HUES6 (cell line): ENCODE data around the gene ABHD13.

ENCODE experiments used
- H3K27ac ChIP-seq: 2 replicates; pipeline ENCODE4 v1.7.0; 2013; ENCODE audit warnings: low read depth, mild to moderate bottlenecking, low read length, inconsistent platforms
- H3K27me3 ChIP-seq: 2 replicates; pipeline ENCODE4 v1.6.1; 2013; ENCODE audit warnings: low read length; ENCODE audit not compliant: control insufficient read depth, insufficient read depth
- H3K36me3 ChIP-seq: 2 replicates; pipeline ENCODE4 v1.6.1; 2013; ENCODE audit warnings: low read length; ENCODE audit not compliant: control insufficient read depth, insufficient read depth
- H3K4me1 ChIP-seq: 2 replicates; pipeline ENCODE4 v1.6.1; 2013; ENCODE audit warnings: low read length; ENCODE audit not compliant: control insufficient read depth, insufficient read depth
- H3K4me3 ChIP-seq: 2 replicates; pipeline ENCODE4 v1.5.1; 2013; ENCODE audit warnings: low read depth, low read length
- H3K9ac ChIP-seq: one replicate; pipeline ENCODE4 v1.6.1; 2013; ENCODE audit warnings: mild to moderate bottlenecking, low read length
- H3K9me3 ChIP-seq: 2 replicates; pipeline ENCODE4 v1.6.1; 2013; ENCODE audit warnings: low read depth, low read length; ENCODE audit not compliant: control insufficient read depth, insufficient read depth

The ABHD13 gene

DNA sequence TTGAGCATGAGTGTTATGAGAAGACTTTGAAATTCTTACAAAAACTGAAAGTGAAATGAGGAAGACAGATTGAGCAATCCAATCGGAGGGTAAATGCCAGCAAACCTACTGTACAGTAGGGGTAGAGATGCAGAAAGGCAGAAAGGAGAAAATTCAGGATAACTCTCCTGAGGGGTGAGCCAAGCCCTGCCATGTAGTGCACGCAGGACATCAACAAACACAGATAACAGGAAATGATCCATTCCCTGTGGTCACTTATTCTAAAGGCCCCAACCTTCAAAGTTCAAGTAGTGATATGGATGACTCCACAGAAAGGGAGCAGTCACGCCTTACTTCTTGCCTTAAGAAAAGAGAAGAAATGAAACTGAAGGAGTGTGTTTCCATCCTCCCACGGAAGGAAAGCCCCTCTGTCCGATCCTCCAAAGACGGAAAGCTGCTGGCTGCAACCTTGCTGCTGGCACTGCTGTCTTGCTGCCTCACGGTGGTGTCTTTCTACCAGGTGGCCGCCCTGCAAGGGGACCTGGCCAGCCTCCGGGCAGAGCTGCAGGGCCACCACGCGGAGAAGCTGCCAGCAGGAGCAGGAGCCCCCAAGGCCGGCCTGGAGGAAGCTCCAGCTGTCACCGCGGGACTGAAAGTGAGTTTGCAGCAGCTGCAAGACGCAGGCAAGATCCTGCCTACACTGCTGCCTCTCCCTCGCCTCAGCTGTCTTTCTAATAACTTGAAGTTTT is 51.6 kb downstream of the ABHD13 start, which contains the start of gene TNFSF13B:
Gene TNFSF13B, plus strand, starts transcription at position 118 of the 728 bp plus-strand sequence. Its CDS starts 178 bp downstream, at position 296.
- Histone ChIP-seq H3K9me3 (no peaks in the 10 kb centered on the region), H3K27me3 (no peaks in the 10 kb centered on the region), H3K4me3 (no peak within 1 kb of the TSS), H3K4me1 (no peaks in the 10 kb centered on the region; the same call in 1 of the 2 replicates), H3K27ac (no peak within 1 kb of the TSS), H3K36me3 (no peaks in the 10 kb centered on the region), H3K9ac (no peak within 1 kb of the TSS)

DNA sequence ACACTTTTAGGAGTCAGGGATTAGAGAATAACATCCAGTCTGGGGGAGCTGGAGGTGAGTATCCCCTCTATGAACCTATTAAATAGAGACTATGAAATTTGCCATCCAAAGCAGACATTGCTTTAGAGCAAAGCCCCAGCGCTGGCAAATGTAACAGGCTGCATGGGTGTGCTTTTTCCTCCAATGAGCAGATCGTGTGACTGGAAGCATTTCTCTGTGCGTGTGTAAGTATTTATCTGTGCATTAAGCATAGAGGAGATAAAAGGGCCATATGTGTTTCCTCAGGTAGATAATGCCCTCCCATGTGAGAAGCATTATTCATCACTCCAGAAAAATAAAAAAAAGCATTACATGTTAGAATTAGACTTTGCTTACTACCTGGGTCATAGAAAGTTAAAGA is 52.2 kb downstream of the ABHD13 start:
- H3K9ac ChIP-seq: no peak overlapping the region
- H3K4me3 ChIP-seq: no peak overlapping the region
- no peaks in the 10 kb centered on the region; the same call in 1 of the 2 replicates for H3K4me1 ChIP-seq
- no peak overlapping the region for H3K27ac ChIP-seq
- no peaks in the 10 kb centered on the region for H3K9me3 ChIP-seq
- no peaks in the 10 kb centered on the region for H3K27me3 ChIP-seq
- no peaks in the 10 kb centered on the region for H3K36me3 ChIP-seq

DNA sequence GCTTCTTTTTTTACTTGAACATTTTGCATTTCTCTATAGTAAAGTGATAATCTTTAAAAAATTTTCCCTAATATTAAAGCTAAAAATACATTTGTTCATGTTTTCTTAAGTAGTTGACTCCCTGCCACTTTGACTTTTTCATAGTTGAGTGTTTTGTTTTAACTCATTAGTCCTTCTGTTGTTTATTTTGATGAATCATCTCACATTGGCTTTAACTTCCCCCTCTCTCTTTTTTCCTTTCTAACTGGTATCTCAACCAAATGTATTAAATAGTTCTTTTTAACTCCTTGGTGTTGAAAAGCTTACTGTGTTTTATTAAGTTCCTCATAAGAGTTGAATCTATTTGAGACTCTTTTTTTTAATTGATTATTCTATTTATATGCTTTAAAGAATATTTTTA is 54.1 kb downstream of the ABHD13 start:
- Histone ChIP-seq H3K27me3 (no peaks in the 10 kb centered on the region), H3K4me1 (no peaks in the 10 kb centered on the region; the same call in 1 of the 2 replicates), H3K36me3 (no peaks in the 10 kb centered on the region), H3K9me3 (no peaks in the 10 kb centered on the region), H3K27ac (no peak overlapping the region), H3K9ac (no peak overlapping the region), H3K4me3 (no peak overlapping the region)

DNA sequence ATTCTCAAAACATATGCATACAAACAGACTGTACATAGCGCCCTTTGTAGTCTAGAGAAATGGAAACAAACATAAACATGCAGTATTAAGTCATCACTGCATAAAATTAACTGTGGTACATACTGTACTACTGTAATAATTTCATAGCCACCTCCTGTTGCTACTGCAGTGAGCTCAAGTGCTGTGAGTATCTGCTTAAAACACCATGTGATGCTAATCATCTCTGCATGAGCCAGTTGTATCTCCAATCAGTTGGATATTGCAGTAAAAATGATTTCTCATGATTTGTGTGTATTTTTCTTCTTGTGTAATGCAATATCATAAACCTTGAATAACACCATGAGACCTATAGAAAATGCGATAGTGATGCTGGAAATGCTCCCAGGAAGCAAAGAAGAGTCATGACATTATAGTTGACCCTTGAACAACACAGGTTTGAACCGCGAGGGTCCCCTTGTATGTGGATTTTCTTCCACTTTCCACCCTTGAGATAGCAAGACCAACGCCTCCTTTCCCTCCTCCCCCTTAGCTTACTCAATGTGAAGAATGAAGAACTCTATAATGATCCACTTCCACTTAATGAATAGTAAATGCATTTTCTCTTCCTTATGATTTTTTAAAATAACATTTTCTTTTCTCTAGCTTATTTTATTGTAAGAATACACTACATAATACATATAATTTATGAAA is 55.4 kb downstream of the ABHD13 start:
- Histone ChIP-seq H3K4me3 (no peak overlapping the region), H3K9ac (no peak overlapping the region), H3K27ac (no peak overlapping the region), H3K36me3 (no peaks in the 10 kb centered on the region), H3K9me3 (no peaks in the 10 kb centered on the region), H3K27me3 (no peaks in the 10 kb centered on the region), H3K4me1 (no peaks in the 10 kb centered on the region; the same call in 1 of the 2 replicates)

DNA sequence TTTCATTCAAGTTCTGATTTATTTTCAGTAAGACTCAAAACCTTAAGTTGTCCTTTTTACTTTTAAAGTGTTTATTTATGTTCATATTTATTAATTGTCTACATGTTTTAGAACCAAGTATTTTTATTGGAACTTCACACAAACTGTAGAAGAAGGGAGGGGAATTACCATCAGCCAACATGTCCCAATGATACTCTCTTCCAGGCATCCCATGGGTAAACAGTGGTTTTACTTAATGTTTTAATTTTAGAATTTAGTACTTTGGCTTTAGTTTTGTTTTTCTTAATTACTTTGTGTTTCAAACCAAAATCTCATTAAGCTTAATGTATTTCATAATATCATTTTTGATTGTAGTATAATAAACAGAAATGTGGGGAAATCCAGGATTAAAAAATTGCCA is 56.5 kb downstream of the ABHD13 start:
- H3K27ac ChIP-seq: no peak overlapping the region
- H3K9me3 ChIP-seq: no peaks in the 10 kb centered on the region
- H3K27me3 ChIP-seq: no peaks in the 10 kb centered on the region
- no peak overlapping the region for H3K4me3 ChIP-seq
- H3K4me1 ChIP-seq: no peaks in the 10 kb centered on the region; the same call in 1 of the 2 replicates
- H3K9ac ChIP-seq: no peak overlapping the region
- H3K36me3 ChIP-seq: no peaks in the 10 kb centered on the region

DNA sequence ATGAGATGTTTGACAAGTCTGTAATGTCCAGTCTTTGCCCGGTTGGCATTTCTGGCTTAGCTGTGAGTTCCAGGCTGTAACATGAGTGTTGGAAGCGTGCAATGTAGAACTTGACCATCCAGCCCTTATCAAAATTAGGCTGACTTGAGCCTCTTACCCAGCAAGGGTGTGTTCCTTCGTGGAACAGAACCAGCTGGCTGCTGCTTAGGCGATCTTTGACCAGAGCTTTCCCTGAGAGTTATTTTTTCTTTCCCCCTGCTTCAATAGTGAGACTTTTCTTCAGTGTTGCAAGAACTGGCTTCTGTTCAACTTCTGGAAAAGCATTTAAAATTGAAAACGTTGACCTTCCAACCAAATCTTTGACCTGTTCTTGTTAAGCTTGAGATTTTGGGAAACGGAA is 57.9 kb downstream of the ABHD13 start:
- no peaks in the 10 kb centered on the region for H3K27me3 ChIP-seq
- H3K4me3 ChIP-seq: no peak overlapping the region
- no peaks in the 10 kb centered on the region for H3K4me1 ChIP-seq
- no peak overlapping the region for H3K27ac ChIP-seq
- H3K9ac ChIP-seq: no peak overlapping the region
- H3K9me3 ChIP-seq: no peaks in the 10 kb centered on the region
- no peaks in the 10 kb centered on the region for H3K36me3 ChIP-seq

DNA sequence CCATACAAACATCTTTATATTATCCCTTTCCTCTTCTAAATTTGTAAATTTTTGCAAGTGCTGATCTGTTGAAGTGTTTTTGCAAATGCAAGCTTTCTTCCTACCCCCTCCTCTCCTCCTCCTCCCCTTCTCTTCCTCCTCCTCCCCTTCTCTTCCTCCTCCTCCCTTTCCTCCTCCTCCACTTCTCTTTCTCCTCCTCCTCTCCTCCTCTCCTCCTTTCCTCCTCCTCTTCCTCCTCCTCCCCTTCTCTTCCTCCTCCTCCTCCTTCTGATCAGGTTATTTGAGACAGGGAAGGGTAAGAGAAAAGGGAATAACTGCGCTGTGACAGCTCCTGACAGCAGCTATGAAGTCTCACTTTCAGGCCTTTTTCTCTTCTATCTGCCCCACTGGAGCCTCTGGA is 60.3 kb downstream of the ABHD13 start:
- Histone ChIP-seq H3K9ac (no peak overlapping the region), H3K27me3 (no peaks in the 10 kb centered on the region), H3K4me3 (no peak overlapping the region), H3K4me1 (no peaks in the 10 kb centered on the region; the same call in 1 of the 2 replicates), H3K36me3 (no peaks in the 10 kb centered on the region), H3K9me3 (no peaks in the 10 kb centered on the region), H3K27ac (no peak overlapping the region)

DNA sequence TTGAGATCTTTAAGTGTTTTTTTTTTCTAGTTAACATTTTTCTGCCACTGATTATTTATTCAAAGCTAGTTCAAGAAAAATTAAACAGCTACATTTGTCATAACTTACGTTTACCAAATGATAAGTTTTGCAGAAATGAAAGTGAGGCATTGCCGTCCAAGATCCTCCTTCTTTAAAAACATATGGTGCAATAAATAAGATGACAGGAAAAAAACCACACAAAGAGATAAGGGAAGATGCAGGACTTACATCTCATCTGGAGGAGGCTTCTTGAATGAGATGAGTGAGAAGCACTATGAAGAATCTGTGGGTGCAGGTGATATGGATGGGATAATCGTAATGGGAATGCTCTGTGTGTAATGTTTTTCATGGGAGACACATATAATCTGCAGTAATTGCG is 63.7 kb downstream of the ABHD13 start:
- H3K36me3 ChIP-seq: no peaks in the 10 kb centered on the region
- no peak overlapping the region for H3K9ac ChIP-seq
- H3K9me3 ChIP-seq: no peaks in the 10 kb centered on the region
- H3K27ac ChIP-seq: no peak overlapping the region
- no peaks in the 10 kb centered on the region; the same call in 1 of the 2 replicates for H3K4me1 ChIP-seq
- H3K27me3 ChIP-seq: no peaks in the 10 kb centered on the region
- no peak overlapping the region for H3K4me3 ChIP-seq

DNA sequence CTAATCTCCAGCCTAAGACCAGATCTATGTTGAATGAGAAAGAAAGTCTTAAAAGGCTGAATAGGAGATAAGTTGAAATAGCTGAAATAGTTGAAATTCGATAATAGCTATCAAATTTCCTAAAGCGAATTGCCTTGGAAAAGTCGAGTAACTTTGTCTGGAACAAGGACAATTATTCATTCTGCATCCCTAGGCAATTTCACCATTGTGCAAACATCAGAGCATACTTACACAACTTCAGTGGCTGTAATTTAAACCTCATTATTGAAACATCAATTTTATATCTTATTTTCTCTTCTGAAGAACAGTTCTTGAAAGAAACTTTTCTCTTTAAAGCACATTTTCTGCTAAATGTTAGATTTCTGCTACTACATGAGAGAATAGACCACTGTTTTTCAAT is 64.9 kb downstream of the ABHD13 start:
- Histone ChIP-seq H3K4me1 (no peaks in the 10 kb centered on the region; the same call in 1 of the 2 replicates), H3K27me3 (no peaks in the 10 kb centered on the region), H3K27ac (no peak overlapping the region), H3K9me3 (no peaks in the 10 kb centered on the region), H3K36me3 (no peaks in the 10 kb centered on the region), H3K9ac (no peak overlapping the region), H3K4me3 (no peak overlapping the region)
